Germinal center (tissue), 1 donor: ENCODE data around the gene PODNL1.
"Not testable (repeated sequence)": the region's sequence is repeated elsewhere in the genome, so short reads cannot be mapped to it uniquely, and the experiment has no call there.

Experiments used
- DNase-seq: peaks from one replicate; pipeline ENCODE4 v3.0.0; 2012; ENCODE audit warnings: mixed read lengths, low spot score

PODNL1 gene

DNA sequence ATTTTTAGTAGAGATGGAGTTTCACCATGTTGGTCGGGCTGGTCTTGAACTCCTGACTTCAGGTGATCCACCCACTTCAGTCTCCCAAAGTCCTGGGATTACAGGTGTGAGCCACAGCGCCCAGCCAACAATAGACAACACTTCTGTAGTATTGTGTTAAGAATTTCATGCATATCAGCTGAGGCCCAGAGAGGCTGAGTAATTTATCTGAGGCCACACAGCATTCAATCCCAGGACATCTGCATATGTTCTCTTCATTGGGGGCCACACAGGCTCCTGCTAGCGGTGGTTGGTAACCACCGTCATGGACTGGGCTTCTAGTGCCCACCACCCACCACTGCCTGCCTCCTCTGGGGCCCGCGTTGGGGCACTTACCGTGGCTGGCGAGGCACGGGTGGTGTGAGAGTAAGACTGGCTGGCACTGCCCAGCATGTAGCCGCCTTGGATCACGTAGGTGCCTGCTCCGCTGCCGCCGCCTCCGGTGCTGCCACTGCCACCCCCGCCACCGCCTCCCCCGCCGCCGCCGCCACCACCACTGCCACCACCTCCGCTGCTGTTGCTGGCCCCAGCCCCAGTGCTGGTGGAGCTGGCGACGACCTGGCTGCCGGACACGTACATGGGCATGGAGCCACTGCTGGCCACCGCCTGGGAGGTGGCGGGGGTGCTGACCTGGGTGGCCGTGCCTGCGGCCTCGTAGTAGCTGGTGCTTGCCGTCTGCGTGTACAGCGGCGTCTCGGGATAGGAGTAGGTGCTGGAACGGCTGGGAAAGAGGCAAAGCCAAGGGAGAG, 34.3 kb upstream of the PODNL1 start:
- no peak for DNase-seq

DNA sequence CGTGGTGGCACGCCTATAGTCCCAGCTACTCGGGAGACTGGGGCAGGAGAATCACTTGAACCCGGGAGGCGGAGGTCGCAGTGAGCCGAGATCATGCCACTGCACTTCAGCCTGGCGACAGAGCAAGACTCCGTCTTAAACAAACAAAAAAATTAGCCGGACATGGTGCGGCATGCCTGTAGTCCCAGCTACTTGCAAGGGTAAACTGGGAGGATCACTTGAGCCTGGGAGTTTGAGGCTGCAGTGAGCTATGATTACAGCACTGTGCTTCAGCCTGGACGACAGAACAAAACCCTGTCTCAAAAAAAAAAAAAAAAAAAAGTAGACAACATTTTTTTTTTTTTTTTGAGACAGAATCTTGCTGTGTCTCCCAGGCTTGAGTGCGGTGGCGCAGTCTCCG, 33.7 kb upstream of the PODNL1 start:
- DNase-seq: not testable (repeated sequence)

DNA sequence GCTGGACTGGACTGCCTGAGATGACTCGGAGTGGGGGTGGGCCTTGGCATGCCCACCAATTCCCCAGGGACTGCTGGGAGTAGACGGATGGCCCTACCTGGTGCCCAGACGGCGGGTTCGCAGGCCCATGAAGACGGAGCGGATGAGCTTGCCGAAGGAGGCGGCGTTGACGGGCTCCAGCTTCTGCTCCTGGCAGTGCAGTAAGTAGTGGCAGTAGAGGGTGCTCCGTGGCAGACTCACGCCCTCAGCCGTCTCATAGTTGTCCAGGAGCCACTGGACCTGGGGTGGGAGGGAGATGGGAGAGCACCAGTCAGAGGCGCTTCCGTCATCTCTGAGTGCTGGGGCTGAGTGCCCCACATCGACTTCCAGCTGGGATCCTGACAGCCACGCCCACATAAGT, 31.7 kb upstream of the PODNL1 start:
- no peak for DNase-seq

DNA sequence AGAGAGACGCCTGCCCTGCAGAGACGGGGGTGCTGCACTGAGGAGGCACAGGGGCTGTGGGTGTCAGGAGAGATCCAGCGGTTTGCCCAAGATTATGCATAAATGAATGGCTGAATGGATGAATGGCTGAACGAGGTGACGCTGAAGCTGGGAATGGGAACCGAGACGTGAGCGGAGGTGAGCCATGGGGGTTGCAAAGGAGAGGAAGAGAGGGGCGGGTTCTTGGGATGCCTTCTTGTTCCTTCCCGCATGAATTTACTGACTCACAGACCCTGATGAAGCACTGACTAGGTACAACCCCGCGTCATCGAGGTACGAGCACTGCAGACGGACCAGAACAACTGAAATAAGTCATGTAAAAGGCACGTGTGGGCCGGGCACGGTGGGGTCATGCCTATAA, 30.8 kb upstream of the PODNL1 start:
- DNase-seq: no peak

DNA sequence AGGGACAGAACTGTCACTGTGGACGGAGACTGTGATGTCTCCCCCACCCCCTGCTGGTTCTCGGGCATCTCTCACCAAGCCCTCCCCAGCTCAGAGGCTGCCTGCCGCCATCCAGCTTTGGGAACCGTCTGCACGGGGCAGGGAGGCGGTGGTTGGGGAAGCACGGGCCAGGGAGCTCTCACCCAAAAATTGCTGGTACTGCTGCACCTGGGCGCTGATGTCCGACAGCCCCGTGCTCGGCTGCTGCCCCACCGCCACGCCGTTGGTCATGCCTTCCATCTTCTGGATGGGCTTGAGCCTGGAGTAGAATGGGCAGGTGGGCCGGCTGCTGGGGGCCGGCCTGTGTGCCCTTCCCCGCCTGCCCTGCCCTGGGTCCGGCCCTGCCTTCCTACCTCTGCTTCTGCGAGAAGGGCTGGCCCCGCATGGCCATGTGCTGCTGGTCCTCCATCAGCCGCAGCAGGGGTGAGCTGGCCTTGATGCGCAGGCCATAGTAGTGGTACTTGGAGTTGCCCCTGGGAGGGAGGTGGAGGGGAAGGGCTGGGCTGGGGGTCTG, 30.2 kb upstream of the PODNL1 start:
- no peak for DNase-seq

DNA sequence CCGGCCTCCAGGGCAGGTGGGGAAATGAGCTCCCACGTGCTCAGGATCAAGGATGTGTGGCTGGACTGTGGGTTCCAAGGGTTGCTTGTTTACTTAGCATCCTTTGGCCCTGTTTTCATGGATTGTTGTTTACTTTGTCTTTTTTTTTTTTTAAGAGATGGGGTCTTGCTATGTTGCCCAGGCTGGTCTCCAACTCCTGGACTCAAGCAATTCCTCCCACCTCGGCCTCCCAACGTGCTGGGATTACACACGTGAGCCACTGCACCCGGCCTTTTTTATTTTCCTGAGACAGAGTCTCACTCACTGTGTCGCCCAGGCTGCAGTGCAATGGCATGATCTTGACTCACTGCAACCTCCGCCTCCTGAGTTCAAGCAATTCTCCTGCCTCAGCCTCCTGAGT, 29.0 kb upstream of the PODNL1 start:
- not testable (repeated sequence) for DNase-seq

DNA sequence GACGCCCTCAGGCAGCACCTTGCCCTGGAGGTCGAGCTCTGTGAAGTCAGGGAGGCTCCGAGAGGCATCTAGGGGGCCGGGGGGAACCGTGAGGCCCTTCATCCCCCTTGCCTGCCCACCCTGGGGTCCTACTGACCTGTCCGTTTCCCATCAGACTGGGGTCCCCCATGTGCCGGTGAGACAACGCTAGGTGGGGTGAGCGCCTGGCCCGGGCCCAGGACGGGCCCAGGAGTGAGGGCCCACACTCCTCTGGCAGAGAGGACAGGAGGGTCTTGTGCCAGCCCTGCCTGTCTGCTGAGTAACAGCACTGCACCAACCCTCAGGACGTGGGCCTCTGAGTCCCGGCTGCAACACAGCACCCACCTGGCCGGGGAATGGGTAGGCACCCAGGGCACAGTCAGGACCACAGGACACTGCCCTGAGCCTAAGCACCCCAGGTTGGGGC, 28.5 kb upstream of the PODNL1 start:
- no peak for DNase-seq

DNA sequence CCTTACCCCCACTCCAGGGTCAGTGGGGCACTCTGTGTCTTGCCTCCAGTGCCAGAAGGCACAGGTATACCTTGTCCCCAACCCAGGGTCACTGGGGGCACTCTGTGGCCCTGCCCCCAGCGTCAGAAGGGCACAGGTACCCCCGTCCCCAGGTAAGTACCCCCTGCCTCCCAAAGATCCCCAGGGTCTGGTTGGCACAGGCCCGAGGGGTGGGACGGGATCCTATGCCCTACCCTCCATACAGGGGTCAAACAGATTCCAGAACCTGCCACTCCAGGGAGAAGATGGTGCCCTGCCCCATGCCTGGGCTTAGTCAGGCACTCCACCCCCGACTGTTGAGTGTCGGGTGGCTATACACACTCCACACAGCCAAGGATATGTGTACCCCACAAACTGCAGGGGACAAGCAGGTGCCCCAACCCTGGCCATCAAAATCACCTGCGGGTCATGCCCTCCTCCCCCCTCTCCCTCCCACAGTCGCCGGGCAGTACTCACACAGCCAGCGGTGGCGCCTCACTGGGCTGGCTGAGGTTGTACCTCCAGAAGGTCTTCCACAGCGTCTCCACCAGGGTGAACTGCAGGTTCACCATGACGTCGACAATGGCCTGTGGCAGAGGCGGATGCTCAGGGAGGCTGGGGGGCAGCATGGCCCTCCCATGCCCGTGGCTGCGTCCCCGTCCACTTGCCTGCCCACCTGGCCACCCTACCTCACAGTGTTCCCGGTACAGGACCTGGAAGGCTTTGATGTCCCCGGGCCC, 27.9 kb upstream of the PODNL1 start:
- DNase-seq: no peak

DNA sequence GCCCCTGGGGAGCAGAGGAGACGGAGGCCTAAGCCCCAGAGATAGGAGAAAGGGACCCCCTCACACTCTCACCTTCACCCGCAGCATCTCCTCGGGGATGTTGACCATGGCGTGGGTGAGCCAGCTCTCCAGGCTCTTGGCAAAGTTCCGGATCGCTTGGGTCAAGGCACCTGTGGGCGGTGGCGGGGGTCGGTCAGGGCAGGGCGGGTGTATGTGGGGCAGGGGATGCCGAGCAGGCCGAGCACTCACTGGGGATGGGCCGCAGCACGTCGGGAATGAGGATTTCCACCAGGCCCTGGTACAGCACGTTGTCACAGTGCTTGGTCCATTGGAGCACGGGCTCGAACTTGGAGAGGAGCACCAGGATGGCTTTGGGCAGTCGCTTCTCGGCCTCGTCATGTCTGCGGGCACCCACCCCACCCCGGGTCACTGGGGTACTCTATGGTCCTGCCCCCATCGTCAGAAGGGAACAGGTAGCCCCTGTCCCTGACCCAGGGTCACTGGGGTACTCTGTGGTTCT, 27.2 kb upstream of the PODNL1 start:
- no peak for DNase-seq

DNA sequence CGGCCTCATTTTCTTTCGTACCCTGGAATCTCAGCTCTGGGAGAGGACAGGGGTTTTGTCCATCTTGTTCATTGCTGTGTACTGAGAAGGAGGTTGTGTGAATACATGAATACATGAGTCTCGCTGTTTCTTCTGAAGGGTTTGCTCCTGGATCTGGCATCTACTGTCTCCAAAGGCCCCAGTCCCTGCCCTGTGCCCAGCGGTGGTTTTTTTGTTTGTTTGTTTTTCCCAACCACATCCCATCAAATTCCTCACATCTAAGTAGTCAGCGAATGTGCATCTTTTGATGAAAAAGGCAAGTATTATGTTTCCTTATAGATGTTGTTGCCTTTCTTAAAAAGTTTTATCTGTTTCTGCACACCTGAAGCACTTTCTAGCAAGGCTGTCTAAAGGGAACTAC, 26.6 kb upstream of the PODNL1 start:
- no peak for DNase-seq

DNA sequence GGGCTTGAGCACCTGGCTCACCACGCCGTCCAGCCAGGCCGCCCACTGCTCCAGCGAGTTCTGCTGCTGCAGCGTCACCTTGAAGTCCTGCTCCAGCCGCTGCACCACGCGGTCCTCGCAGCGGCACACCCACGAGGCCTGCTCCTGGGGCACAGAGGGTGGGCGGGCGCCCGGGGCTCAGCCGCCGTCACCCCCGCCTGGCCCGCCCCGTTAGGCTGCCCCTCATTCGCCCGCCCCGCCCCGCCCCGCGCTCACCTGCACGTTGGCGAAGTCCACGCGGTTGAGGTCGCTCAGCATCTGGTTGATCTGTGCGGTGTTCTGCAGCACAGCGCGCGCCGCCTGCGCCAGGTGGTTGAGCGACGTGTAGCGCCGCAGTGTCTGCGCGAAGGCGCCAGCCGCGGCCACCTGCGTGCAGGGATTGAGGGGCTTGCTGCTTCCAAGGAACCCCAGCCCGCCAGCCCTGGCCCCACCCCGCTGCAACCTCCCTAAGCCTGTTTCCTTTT, 25.4 kb upstream of the PODNL1 start:
- DNase-seq: no peak

DNA sequence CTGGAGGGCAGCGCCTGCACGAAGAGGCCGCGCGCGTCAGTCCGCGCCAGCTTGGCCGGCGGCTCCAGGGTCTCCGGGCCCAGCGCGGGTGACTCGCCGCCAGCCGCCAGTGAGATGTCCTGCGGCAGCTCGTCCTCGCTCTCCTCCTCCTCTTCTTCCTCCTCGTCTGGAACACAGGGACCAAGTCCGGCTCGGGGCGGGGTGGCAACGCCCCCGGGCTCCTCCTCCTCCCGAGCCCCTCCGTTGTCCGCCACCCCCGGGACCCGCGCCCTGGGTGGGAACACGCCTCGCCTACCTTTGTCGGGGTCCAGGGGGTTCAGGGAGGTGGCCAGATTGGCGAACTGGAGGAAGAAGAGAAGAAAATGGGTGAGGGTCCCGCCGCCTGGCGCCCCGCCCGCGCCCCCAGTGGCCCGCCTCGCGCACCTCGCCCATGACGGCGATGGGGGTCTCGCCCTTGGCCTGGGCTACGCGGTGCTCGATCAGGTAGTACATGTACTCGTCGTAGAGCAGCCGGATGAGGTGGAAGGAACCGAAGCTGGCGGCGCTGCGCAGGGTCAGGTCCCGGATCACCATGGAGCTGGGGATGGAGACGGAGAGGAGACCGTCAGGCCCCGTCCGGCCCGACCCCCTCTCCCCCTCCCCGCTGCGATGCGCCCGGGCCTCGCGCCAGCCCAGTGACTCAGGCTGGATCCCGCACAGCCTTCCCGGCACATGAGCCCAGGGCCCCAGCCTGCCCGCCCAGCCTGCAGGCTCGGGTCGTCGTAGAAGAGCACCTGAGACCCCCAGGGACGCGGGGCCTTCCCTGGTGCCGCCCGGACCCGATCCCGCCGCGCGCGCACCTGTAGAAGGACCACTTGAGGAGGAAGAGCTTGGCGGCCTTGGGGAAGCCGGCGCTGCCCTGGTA, 24.7 kb upstream of the PODNL1 start:
- DNase-seq: no peak

DNA sequence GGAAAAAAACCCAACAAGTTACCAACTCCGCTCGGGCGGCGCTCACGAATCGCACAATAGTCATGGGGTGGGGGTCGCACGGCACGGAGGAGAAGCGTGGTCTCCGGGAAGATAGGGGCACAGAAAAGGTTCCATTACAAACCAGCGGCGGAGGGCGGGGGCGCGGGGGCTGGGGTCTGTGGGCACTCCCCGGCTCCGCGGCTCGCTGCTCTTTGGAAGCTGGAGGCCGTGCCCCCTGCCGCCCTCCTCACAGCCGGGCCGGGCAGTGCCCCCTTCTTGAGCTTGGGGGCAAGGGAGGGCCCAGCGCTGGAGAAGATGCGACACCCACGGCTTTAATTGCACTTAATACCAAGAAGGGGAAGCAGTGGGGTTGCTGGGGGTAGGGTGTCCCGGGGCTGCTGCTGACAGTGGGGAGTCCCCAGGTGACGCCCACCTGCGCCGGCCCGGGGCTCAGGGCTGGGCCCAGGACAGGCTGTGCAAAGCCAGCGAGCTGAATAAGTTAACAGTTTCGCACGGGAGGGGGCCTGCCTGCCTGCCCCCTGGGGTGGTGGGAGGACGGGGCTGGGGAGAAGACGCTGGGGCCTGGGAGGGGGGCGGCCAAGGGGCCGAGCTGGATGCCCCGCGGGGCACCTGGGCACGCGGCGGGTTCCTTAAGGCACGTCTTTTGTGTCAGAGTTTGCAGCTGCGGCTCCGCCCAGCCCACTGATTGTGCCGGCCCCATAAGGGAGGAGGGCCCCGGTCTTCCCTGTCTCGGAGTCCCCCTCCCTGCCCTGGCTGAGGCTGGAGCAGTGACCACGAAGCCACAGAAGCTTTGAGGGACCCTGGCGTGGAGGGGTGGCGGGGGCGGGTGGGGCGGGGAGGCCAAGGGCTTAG, 23.8 kb upstream of the PODNL1 start:
- no peak for DNase-seq

DNA sequence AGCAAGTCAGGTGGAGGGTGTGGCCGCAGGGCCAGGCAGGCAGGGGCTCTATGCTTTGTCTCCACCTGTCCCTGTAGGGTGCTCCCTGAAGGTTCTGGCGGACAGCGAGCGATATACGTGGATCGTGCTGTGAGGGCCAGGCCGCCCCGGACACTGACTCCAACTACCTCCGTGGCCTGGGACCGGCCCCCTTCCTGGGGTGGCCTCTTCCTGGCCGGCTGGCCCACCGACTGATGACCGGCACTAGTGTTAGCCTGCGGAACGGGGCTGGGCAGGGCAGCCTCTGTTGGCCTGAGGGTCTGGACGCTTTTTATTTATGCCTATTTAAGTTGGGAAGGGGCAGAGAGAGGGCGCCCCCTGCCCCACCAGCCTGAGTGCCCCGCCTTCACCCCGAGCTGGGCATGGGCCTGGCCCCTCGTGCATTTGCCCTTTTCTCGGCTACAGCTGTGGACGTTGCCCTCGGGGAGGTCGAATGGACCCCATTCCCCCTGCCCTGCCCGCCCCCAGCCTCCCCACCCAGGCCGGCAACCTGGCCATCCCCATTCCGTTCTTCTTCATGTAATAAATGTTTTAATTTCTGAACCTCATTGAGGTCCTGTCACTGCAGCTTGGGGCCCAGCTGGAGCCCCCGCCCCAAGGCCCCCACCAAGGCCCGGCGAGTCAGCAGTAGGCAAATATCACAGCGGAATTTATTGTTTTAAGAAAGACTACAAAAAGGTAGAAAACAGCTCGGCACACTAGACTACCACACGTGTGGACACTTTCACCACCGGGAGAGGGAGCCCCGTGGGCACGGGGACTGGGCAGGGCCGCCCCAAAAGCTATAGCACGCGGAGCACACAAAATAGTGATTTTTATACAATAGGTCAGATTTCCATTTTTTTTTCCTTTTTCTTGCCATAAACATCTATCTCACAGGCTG, 22.9 kb upstream of the PODNL1 start:
- DNase-seq: no peak

DNA sequence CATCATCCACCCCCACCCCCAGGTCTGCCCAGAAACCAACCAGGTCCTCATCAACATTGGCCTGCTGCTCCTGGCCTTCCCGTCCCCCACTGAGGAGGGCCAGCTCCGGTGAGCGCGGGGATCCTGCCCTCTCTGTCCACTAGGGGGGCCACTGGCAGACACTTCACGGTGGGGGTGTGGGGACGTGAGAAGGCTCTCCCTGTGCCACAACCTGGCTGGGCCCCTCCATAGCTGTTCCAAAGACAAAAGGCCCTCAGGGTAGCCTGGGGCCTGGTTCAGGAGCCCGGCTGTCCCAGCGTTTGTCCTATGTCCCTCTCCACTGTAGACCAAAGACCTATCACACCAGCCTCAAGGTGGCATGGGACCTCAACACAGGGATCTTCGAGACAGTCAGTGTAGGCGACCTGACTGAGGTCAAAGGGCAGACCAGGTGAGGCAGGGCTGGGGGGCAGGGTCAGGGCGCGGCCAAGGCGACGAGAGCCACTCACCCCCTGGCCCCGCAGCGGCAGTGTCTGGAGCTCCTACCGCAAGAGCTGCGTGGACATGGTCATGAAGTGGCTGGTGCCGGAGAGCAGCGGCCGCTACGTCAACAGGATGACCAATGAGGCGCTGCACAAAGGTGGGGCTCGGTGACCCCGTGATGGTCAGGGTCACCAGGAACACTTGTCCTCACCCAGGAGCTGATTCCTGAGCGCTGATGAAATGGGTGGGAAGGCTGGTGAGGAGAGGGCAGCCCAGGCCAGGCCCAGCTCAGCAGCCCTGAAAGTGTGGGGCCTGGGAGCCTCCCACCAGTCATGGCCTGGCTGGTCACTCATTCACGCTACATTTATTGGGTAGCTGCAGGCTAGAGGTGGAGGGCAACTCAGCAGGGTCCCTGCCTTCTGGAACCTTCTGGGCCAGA, 22.0 kb upstream of the PODNL1 start:
- DNase-seq: no peak

DNA sequence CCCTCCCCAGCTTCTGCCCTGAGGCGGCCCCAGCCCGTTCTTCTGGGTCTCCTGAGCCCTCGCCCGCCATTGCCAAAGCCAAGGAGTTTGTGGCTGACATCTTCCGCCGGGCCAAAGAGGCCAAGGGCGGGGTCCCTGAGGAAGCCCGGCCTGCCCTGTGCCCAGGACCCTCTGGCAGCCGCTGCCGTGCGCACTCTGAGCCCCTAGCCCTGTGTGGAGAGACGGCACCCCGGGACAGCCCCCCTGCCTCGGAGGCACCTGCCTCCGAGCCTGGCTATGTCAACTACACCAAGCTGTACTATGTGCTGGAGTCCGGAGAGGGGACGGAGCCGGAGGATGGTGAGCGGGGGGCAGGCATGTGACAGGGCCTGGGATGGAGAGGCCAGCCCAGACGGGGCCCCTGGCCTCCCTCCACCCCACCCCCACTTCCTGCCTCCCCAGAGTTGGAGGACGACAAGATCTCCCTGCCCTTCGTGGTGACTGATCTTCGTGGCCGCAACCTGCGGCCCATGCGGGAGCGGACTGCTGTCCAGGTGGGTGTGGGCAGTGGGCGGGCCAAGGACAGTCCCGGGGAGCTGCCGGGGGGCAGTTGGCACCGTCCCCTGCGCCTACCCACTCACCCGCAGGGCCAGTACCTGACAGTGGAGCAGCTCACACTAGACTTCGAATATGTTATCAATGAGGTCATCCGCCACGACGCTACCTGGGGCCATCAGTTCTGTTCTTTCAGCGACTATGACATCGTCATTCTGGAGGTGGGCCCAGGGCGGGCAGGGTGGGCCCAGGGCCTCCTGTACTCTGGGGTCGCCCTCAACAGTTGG, 21.1 kb upstream of the PODNL1 start:
- DNase-seq: no peak

DNA sequence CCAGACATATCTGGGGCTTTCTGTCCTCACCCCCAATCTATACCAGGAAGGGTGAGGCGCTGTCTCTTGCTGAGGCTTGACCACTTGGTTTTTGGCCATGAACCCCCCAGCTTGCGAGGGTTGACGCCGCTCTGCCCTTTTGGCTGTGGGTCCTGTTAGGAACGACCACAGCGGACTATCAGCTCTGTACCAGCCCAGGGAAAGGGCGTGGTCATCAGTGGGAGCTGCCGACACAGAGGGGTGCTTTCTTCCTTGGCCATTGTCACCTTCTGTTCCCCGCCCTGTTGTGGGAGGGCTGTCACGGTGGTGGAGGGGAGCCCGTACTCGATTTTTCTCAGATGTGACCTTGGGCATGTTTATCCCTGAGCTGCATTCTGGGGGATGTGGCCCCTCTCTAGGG, 19.8 kb upstream of the PODNL1 start:
- DNase-seq: no peak

DNA sequence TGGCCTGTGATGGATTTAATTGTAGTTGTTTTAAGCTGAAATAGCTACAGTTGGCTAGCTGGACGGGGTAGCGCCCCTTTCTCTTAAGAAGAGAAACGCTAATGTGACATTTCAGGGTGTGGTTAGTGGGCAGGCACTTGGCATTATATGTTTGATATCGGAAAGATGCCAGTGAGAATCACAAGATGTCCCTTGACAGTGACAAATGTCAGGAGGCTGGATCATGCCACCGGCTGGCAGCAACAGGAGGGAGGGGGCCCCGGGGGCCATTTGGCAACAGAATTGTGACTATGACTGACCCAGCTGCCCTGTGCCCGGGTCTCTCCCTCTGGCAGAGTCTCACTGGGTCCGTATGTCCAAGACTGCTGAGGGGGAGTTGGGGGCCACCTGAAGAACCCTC, 18.8 kb upstream of the PODNL1 start:
- no peak for DNase-seq
